Rectal smooth muscle tissue (tissue), 1 donor: Measurements from ENCODE around the gene ZNF343.

Source experiments
- H3K27ac ChIP-seq: one replicate; pipeline ENCODE4 v1.7.0; 2013; ENCODE audit warnings: low read depth, low read length, inconsistent platforms
- H3K27me3 ChIP-seq: one replicate; pipeline ENCODE4 v1.7.0; 2013; ENCODE audit warnings: low read length; ENCODE audit not compliant: control insufficient read depth, insufficient read depth
- H3K36me3 ChIP-seq: one replicate; pipeline ENCODE4 v1.7.0; 2013; ENCODE audit warnings: low read length; ENCODE audit not compliant: control insufficient read depth, insufficient read depth
- H3K4me1 ChIP-seq: one replicate; pipeline ENCODE4 v1.7.0; 2013; ENCODE audit warnings: low read length; ENCODE audit not compliant: control insufficient read depth, insufficient read depth
- H3K4me3 ChIP-seq: one replicate; pipeline ENCODE4 v1.7.0; 2013; ENCODE audit warnings: low read length
- H3K9ac ChIP-seq: one replicate; pipeline ENCODE4 v1.7.0; 2013; ENCODE audit warnings: low read length

Gene ZNF343

DNA sequence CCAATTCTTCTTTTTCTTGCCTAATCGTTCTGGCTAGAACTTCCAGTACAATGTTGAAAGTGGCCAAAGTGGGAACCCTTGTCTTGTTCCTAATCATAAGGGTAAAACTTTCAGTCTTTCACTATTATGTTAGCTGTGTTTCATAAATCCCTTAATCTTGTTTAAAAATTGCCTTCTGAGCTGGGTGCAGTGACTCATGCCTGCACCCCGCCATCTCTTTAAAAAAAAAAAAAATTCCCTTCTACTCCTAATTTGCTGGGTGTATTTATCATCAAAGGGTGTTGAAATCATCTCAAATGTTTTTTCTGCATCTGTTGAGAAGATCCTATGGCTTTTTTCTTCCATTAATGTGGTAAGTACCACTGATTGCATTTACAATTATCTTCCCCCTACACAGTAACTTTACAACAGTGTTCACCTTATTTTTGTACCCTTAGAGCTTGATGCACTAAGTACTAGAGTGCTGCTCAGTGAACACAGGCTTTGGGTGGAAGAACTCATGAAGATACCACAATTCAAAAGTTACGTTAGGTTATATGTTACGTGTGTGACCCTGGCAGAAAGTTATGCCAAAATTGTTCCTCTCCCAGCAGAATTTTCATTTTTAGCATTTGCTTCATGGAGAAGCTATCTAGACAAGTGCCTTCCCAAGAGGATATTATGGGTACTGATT is 47.8 kb downstream of the ZNF343 start:
- Histone ChIP-seq H3K4me1 (no peaks in the 10 kb centered on the region), H3K36me3 (peaks cover 30% of the 10 kb centered on the region), H3K27ac (no peak overlapping the region), H3K27me3 (no peaks in the 10 kb centered on the region), H3K9ac (no peak overlapping the region), H3K4me3 (no peak overlapping the region)

GRCh38 chr20:2459981-2460751 is 48.5 kb downstream of the ZNF343 start:
- H3K36me3 ChIP-seq, result peaks cover 24% of the 10 kb centered on the region
- no peaks in the 10 kb centered on the region for H3K4me1 ChIP-seq
- no peaks in the 10 kb centered on the region for H3K27me3 ChIP-seq
- H3K27ac ChIP-seq, result no peak overlapping the region
- no peak overlapping the region for H3K9ac ChIP-seq
- H3K4me3 ChIP-seq, result no peak overlapping the region

GRCh38 chr20:2458919-2459499 is 49.7 kb downstream of the ZNF343 start:
- H3K36me3 ChIP-seq, result peaks cover 22% of the 10 kb centered on the region
- H3K4me3 ChIP-seq, result no peak overlapping the region
- H3K27me3 ChIP-seq, result no peaks in the 10 kb centered on the region
- H3K27ac ChIP-seq, result no peak overlapping the region
- no peak overlapping the region for H3K9ac ChIP-seq
- no peaks in the 10 kb centered on the region for H3K4me1 ChIP-seq

GRCh38 chr20:2455771-2456497 is 52.8 kb downstream of the ZNF343 start:
- no peaks in the 10 kb centered on the region for H3K27me3 ChIP-seq
- no peak overlapping the region for H3K27ac ChIP-seq
- no peaks in the 10 kb centered on the region for H3K4me1 ChIP-seq

GRCh38 chr20:2453792-2454191 is 54.9 kb downstream of the ZNF343 start:
- Histone ChIP-seq H3K4me3 (no peak overlapping the region), H3K36me3 (no peaks in the 10 kb centered on the region), H3K9ac (no peak overlapping the region), H3K27ac (no peak overlapping the region), H3K27me3 (no peaks in the 10 kb centered on the region), H3K4me1 (no peaks in the 10 kb centered on the region)

More at GRCh38 chr20:2455771-2456497, 52.8 kb downstream of the ZNF343 start:
- peaks cover 4% of the 10 kb centered on the region for H3K36me3 ChIP-seq
- no peak overlapping the region for H3K4me3 ChIP-seq
- H3K9ac ChIP-seq, result no peak overlapping the region

DNA sequence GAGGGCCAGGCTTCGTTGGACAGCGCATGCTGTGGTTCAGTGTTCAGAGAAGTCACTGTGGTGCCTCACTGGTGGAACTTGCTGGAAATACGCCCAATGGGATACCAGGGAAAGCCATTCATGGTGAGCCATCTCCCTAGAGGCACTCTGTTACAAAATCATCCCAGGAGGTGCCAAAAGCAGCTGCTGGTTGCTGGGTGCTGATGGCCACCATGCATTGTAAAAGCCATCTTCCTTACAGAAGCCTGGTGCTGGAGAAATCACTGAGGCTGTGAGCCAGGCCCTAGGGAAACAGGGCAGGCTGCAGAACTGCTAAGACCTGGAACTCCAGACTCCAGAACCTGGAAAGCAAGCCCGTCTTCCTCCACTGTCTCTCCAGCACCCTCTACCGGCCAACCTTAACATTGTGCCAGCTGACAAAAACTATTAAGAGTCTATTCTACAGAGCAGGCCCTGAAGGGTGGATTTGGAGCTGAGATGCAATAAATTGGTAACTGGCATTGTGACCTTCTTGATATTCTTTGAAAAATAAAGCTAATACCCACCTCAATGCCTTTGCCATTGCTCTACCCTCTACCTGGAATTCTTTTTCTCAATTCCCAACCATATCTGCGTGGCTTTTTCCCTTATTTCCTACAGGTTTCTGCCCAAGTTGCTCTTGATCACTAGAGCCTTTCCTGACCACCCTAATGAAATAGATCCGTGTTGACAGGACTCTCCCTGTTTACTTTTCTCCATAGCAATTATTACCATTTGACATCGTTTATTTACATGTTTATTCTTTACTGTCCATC is 56.6 kb downstream of the ZNF343 start:
- Histone ChIP-seq H3K4me1 (no peaks in the 10 kb centered on the region), H3K9ac (no peak overlapping the region), H3K4me3 (no peak overlapping the region), H3K27ac (no peak overlapping the region), H3K27me3 (no peaks in the 10 kb centered on the region), H3K36me3 (no peaks in the 10 kb centered on the region)

DNA sequence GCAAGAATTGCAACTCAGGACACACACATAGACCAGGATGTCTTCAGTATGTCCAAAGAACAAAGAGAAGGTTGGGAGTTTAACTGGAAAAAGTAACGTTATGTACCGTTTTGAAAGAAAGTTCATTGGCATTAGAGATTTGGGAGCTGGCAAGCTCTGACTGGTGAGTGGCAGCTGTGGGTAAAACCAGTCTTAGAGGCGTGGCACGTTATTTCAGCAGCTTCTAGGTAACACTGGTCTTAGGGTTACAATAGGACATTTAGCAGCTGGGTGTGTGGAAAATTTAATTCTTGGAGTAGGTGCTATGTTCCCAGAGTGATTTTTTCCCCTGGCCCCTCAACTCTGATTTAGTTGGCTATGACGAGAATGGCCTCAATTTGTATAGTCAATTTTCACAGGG is 57.3 kb downstream of the ZNF343 start:
- Histone ChIP-seq H3K9ac (no peak overlapping the region), H3K36me3 (no peaks in the 10 kb centered on the region), H3K27me3 (no peaks in the 10 kb centered on the region), H3K4me3 (no peak overlapping the region), H3K27ac (no peak overlapping the region), H3K4me1 (no peaks in the 10 kb centered on the region)

DNA sequence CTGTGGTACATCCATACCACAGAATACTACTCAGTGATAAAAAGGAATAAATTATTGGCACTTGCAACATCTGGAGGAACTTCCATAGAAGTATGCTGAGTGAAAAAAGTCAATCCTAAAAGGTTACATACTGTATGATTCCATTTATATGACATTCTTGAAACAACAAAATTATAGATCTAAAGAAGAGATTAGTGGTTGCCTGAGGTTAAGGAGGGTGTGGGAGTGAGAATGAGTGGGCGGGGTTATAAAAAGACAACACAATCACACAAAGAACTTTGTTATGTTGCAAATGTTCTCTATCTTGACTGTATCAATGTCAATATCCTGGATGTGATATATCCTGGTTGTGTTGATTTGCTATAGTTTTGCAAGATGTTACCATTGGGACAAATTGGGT is 59.3 kb downstream of the ZNF343 start:
- Histone ChIP-seq H3K4me3 (no peak overlapping the region), H3K36me3 (no peaks in the 10 kb centered on the region), H3K27me3 (no peaks in the 10 kb centered on the region), H3K9ac (no peak overlapping the region), H3K27ac (no peak overlapping the region), H3K4me1 (no peaks in the 10 kb centered on the region)

DNA sequence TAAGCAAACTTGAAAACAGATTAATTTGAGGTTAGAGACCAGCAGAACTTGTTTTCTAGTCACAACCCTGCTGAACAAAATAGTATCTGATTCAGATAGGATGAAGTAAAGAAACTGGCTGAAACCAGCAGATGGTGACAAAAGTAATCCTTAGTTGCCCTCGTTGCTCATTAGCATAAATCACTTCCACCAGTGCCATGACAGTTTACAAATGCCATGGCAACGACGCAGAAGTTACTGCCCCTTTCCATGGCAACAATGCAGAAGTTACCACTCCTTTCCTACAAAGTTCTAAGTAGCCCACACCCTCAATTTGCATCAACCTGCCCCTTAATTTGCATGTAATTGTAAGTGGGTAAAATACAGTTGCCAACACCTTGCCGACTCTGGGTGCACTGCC is 61.9 kb downstream of the ZNF343 start:
- H3K4me3 ChIP-seq, result no peak overlapping the region
- no peaks in the 10 kb centered on the region for H3K4me1 ChIP-seq
- H3K9ac ChIP-seq, result no peak overlapping the region
- no peak overlapping the region for H3K27ac ChIP-seq
- no peaks in the 10 kb centered on the region for H3K27me3 ChIP-seq
- no peaks in the 10 kb centered on the region for H3K36me3 ChIP-seq
